Upper lobe of left lung (tissue), 6 donors: ENCODE results near the gene CHM. TPM values are rescaled to one million over a fixed set of nuclear protein-coding genes. Genes with fewer than 3 reads are reported as not detected.

Experiments used
- ATAC-seq, 2 donors: fragments of 200-7000 bp; cut with Tn5 transposase; one replicate each; pipeline ENCODE4 v1.9.1; 2022; ENCODE audit warnings: mild to moderate bottlenecking in 2 of 2, moderate library complexity in 2 of 2; ENCODE audit not compliant: low FRiP score in 2 of 2
- DNase-seq, 2 donors: peaks; one replicate each; pipeline ENCODE4 v3.0.0-alpha.2; 2019 to 2020
- H3K27ac ChIP-seq, 4 donors: fragments of 200-600 bp; sonication (generic); one replicate each; pipeline ENCODE4 v1.5.1; 2016 to 2019
- H3K27me3 ChIP-seq, 4 donors: fragments of 200-600 bp; sonication (generic); one replicate each; pipeline ENCODE4 v1.5.1; 2017 to 2019
- H3K36me3 ChIP-seq, 4 donors: fragments of 200-600 bp; sonication (generic); one replicate each; pipeline ENCODE4 v1.5.1; 2016 to 2019
- H3K4me1 ChIP-seq, 4 donors: fragments of 200-600 bp; sonication (generic); one replicate each; pipeline ENCODE4 v1.5.1; 2018 to 2019
- H3K4me3 ChIP-seq, 4 donors: fragments of 200-600 bp; sonication (generic); one replicate each; pipeline ENCODE4 v1.5.1; 2017 to 2019; ENCODE audit warnings: mild to moderate bottlenecking in 2 of 4, moderate library complexity in 1 of 4
- H3K9me3 ChIP-seq, 4 donors: fragments of 200-600 bp; sonication (generic); one replicate each; pipeline ENCODE4 v1.5.1; 2018 to 2019
- CTCF ChIP-seq, 6 experiments: fragments of 450-650 bp in 4 of 6; fragments of 200-600 bp in 2 of 6; sonication (generic) in 2 of 6; IDR thresholded peaks; one replicate each; pipeline ENCODE4 v1.5.1; 2016 to 2019; ENCODE audit warnings: antibody characterized with exemption in 6 of 6
- EP300 ChIP-seq, 4 donors: sonication (generic); formaldehyde crosslinking; IDR thresholded peaks; one replicate each; pipeline ENCODE4 v1.5.1; 2017; ENCODE audit warnings: antibody characterized with exemption in 4 of 4, control low read depth in 2 of 4
- POLR2A ChIP-seq, 4 donors: fragments of 450-650 bp; IDR thresholded peaks; one replicate each; pipeline ENCODE4 v1.5.1; 2016 to 2017; ENCODE audit warnings: antibody characterized with exemption in 4 of 4, mild to moderate bottlenecking in 2 of 4
- POLR2AphosphoS5 ChIP-seq, 2 donors: sonication (generic); formaldehyde crosslinking; IDR thresholded peaks; one replicate each; pipeline ENCODE4 v1.5.1; 2017; ENCODE audit warnings: antibody characterized with exemption in 2 of 2
- WGBS, 2 donors: methylation state at CpG; one replicate each; pipeline ENCODE4 v1.1.5; 2017 to 2018; 5-methylcytosine and 5-hydroxymethylcytosine counted together
- total RNA-seq, 6 donors: library from RNA; depleted of rRNA in 4 of 6; stranded (reverse); fragments of >200 nt in 4 of 6; gene quantifications; one replicate each; pipeline versions ENCODE4 v1.1.0 to v1.2.1, GENCODE V29; 2016 to 2021
- donor health status: DM: no; HTN: no; CAD: no; lungs with moderate emphysema.
- donor health status: DM: no; HTN: yes; CAD: no; lungs with severe emphysema.

The CHM gene
- total RNA-seq = 10 to 100 TPM; 14.7 to 28.6 (median 20.6) TPM

GRCh38 chrX:86047174-86047935, at the start of gene CHM:
Gene CHM, minus strand, starts transcription at chrX:86047558. Its CDS starts 26 bp downstream, at chrX:86047532.
- peak in 1 of 2 donors; percentile 66 for DNase-seq
- peak; percentile 87 to 99 for ATAC-seq
- WGBS, 2 donors = 2 to 25% methylated on average over 25 of the region's 25 CpGs
- Histone ChIP-seq H3K27me3 (no peaks in the 10 kb centered on the region), H3K9me3 (no peaks in the 10 kb centered on the region), H3K27ac (peak within 1 kb of the TSS; percentile 82 to 86 (median 85)), H3K4me3 (peak within 1 kb of the TSS; percentile 44 to 63 (median 54)), H3K4me1 (peaks cover 0 to 6% (median 4%) of the 10 kb centered on the region in 4 donors), H3K36me3 (no peaks in the 10 kb centered on the region)
- TF ChIP-seq POLR2A (IDR thresholded peaks at IDR 0.05) = peak in 3 of 4 donors; percentile 29 to 60 (median 41)
- peak in 1 of 4 donors; percentile 46 for TF ChIP-seq EP300 (IDR thresholded peaks at IDR 0.05)
- TF ChIP-seq CTCF (IDR thresholded peaks at IDR 0.05) = no peak
- peak; percentile 78 to 83 for TF ChIP-seq POLR2AphosphoS5 (IDR thresholded peaks at IDR 0.05)

GRCh38 chrX:86078650-86079049, 31.3 kb upstream of the CHM start:
- no peaks in the 10 kb centered on the region for H3K9me3 ChIP-seq
- no peaks in the 10 kb centered on the region for H3K36me3 ChIP-seq
- 40 to 46% methylated on average over 5 of the region's 5 CpGs for WGBS, 2 donors
- no peak for DNase-seq
- H3K27me3 ChIP-seq = no peaks in the 10 kb centered on the region
- no peak overlapping the region for H3K27ac ChIP-seq
- H3K4me1 ChIP-seq = no peaks in the 10 kb centered on the region
- TF ChIP-seq POLR2A (IDR thresholded peaks at IDR 0.05) (no peak), EP300 (IDR thresholded peaks at IDR 0.05) (no peak), CTCF (IDR thresholded peaks at IDR 0.05) (no peak), POLR2AphosphoS5 (IDR thresholded peaks at IDR 0.05) (no peak)
- no peak overlapping the region for H3K4me3 ChIP-seq
- no peak for ATAC-seq

GRCh38 chrX:86066998-86067397, 19.6 kb upstream of the CHM start:
- ATAC-seq = no peak
- no peak overlapping the region for H3K4me3 ChIP-seq
- H3K27me3 ChIP-seq = no peaks in the 10 kb centered on the region
- no peak for DNase-seq
- H3K9me3 ChIP-seq = no peaks in the 10 kb centered on the region
- TF ChIP-seq POLR2A (IDR thresholded peaks at IDR 0.05) (no peak), CTCF (IDR thresholded peaks at IDR 0.05) (no peak), POLR2AphosphoS5 (IDR thresholded peaks at IDR 0.05) (no peak), EP300 (IDR thresholded peaks at IDR 0.05) (no peak)
- H3K4me1 ChIP-seq = no peaks in the 10 kb centered on the region
- WGBS, 2 donors = 64 to 74% methylated on average over 3 to 4 of the region's 4 CpGs
- no peak overlapping the region for H3K27ac ChIP-seq
- H3K36me3 ChIP-seq = no peaks in the 10 kb centered on the region

GRCh38 chrX:86061407-86061806, 14.0 kb upstream of the CHM start:
- no peaks in the 10 kb centered on the region for H3K27me3 ChIP-seq
- ATAC-seq = no peak
- no peak for TF ChIP-seq EP300 (IDR thresholded peaks at IDR 0.05)
- no peak for TF ChIP-seq POLR2AphosphoS5 (IDR thresholded peaks at IDR 0.05)
- TF ChIP-seq POLR2A (IDR thresholded peaks at IDR 0.05) = no peak
- TF ChIP-seq CTCF (IDR thresholded peaks at IDR 0.05) = no peak
- H3K36me3 ChIP-seq = no peaks in the 10 kb centered on the region
- no peak overlapping the region for H3K4me3 ChIP-seq
- H3K4me1 ChIP-seq = no peaks in the 10 kb centered on the region
- no peaks in the 10 kb centered on the region for H3K9me3 ChIP-seq
- WGBS, 2 donors = 69 to 82% methylated on average over 3 of the region's 3 CpGs
- no peak overlapping the region for H3K27ac ChIP-seq
- DNase-seq = no peak

- TF ChIP-seq EP300 (IDR thresholded peaks at IDR 0.05) (no peak), CTCF (IDR thresholded peaks at IDR 0.05) (no peak), POLR2AphosphoS5 (IDR thresholded peaks at IDR 0.05) (no peak), POLR2A (IDR thresholded peaks at IDR 0.05) (no peak)
These were observed 4.4 kb upstream of the CHM start for GRCh38 chrX:86051741-86052140.

More at GRCh38 chrX:86051741-86052140, 4.4 kb upstream of the CHM start:
- ATAC-seq = no peak
- Histone ChIP-seq H3K4me1 (no peaks in the 10 kb centered on the region), H3K4me3 (no peak overlapping the region), H3K27ac (no peak overlapping the region), H3K9me3 (no peaks in the 10 kb centered on the region), H3K36me3 (no peaks in the 10 kb centered on the region), H3K27me3 (no peaks in the 10 kb centered on the region)
- DNase-seq = no peak
- WGBS, 2 donors = 67 to 73% methylated on average over 2 of the region's 2 CpGs
